Measurements from ENCODE around the gene MAEA.

Gene MAEA

GRCh38 chr4:1382776-1383727 lies 93.4 kb downstream of the MAEA start:
- DNase-seq, result no peak

- no peak for DNase-seq
These were observed 94.3 kb downstream of the MAEA start for GRCh38 chr4:1383728-1384591.

DNA sequence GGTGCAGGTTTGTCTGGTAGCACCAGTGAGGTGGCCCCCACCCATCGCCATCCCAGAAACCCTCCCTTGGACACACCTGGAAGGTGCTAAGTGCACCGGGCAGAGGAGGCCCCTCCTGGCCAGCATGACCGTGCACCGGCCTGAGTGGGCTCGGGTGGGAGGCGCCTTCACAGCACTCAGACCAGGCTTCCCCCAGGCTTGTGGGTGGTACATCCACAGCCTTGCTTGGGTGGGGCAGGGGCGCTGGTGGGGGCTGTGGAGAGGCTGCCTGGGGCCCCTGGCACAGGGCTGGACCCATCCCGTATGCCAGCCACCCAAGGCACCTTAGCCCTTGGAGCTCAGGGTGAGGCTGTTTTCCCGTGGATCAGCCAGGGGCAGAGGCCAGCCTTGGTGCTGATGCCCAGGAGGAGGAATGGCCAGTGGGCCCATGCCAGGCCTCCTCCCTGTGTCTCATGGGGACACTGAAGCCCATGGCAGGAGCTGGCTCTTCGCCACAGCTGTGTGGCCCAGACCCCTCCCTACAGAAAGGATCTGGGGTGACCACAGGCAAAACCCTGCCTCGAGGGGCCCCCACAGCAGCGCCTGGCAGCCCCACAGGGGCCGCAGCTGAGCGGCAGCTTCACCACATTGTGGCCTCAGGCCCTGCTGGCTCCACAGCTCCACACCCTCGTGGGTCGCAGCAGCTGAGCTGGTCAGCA lies 95.1 kb downstream of the MAEA start:
- no peak for DNase-seq

- DNase-seq, result no peak
These were observed 96.0 kb downstream of the MAEA start for GRCh38 chr4:1385373-1386340.
